HG03196 (cell line): ENCODE results near the gene NIPBL.

Experiments
- ATAC-seq: cut with Tn5 transposase; IDR thresholded peaks from one replicate; pipeline ENCODE4 v1.9.1; 2021; ENCODE audit not compliant: unreplicated experiment

NIPBL gene

DNA sequence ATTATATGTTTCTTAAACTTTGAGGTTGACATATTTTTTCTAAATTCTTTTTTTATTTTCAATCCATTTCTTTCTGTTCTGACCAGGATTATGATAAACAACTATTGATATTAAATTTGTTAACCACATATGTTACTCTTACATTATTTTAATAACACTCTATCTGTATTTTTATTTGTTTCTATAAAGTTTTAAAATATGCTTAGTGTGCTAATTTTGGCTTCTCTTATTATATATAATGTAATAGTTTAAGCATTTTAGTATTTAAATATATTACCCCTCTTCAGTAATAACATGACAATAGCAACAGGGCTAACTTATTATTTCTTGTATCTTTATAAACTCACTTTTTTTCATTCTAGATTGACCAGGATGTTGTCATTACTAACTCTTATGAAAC is 137.8 kb downstream of the NIPBL start:
- no peak for ATAC-seq

GRCh38 chr5:37015795-37016666 is 139.5 kb downstream of the NIPBL start:
- no peak for ATAC-seq

DNA sequence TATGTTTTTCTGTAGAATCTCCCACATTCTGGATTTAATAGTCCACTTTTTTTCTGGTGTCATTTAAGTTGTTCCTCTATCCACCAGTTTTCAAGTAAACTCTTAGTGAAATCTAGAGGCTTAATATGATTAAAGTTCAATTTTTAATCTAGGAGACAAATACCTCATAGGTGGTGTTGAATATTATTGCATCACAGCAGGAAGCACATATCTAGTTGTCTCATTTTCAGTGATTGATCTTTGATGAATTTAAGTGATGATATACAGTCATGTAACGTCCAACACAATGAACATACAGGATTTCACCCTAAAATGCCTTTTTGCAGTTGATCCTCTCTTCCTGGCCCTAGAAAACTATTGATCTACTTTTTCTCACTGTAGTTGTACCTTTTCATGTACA is 152.3 kb downstream of the NIPBL start:
- no peak for ATAC-seq

GRCh38 chr5:37029436-37029835 is 152.9 kb downstream of the NIPBL start:
- ATAC-seq: no peak

DNA sequence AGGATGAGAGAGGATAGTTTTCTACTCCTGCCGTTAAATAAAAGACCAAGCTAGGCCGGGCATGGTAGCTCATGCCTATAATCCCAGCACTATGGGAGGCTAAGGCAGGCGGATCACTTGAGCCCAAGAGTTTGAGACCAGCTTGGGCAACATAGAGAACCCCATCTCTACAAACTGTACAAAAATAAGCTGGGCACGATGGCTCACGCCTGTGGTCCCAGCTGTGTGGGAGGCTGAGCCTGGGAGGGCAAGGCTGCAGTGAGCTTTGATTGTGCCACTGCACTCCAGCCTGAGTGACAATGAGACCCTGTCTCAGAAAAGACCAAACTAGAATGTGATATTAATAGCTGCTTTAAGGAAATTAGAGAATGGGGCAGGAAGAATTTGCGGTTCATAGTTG is 158.4 kb downstream of the NIPBL start:
- no peak for ATAC-seq

GRCh38 chr5:37037840-37038239 is 161.3 kb downstream of the NIPBL start:
- ATAC-seq: no peak

- ATAC-seq: no peak
Measured at GRCh38 chr5:37039824-37040223, 163.3 kb downstream of the NIPBL start.

- ATAC-seq: no peak
Measured at GRCh38 chr5:37043693-37044092, 167.1 kb downstream of the NIPBL start.

- ATAC-seq: no peak
Measured at GRCh38 chr5:37044120-37044519, 167.6 kb downstream of the NIPBL start.

DNA sequence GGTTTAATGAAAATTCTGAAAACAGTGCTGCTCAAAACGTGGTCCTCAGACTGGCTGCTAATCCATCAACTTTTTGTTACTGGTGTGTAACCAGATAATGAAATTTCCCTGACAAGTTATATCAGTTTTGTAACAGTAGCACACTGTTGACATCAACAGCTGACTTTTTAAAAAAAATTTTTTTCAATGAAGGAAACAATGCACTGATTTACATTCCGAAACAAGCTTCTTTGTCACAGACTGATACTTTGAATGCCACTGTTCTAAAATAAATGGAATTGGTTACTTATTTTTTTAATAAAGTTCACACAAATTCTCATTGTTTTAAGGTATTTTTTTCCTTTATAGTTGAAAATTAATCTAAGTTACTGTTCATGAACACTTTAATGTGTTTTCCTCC is 169.1 kb downstream of the NIPBL start:
- ATAC-seq: no peak

DNA sequence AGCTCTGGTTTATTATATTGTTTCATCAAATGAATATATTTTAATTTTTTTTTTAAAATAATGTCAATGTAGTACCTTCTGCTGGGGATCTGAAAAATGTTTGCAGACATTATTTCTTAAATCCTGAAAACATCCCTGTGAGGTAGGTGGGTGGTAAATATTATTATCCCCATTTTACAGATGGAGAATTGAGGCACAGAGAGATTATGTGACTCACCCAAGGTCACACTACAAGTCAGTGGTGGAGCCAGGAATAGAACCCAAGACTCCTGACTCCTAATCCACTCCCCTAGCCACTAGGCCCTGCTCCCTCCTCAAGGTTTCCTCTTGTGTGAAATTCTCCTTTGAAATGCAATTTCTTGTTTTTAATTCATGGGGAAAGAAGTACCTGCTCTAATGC is 171.4 kb downstream of the NIPBL start:
- ATAC-seq: no peak

GRCh38 chr5:37054391-37054790 is 177.8 kb downstream of the NIPBL start:
- ATAC-seq: no peak

DNA sequence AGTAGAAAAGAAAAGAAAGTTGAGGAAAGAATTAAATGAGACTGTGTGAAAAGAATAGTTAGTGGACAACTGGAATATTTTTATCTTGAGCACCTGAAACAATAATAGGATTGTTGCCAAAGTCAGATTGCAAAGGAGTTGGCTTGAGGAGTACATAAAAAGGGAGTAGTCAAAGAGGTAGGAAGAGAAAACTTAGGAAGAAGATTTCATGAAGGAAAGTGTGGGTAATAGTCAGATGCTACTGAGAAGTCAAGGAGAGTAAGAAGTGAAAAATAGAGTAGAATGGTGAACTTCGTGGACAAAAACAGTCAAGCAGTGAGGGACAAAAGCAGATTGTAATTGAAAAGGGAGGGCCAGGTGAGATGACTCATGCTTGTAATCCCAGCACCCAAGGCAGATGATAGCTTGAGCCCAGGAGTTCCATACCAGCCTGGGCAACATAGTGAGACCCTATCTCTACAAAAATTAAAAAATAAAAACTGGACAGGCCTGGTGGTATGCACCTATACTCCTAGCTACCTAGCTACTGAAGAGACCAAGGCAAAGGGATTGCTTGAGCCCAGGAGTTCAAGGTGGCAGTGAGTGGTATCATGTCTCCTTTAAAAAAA is 178.9 kb downstream of the NIPBL start:
- no peak for ATAC-seq

DNA sequence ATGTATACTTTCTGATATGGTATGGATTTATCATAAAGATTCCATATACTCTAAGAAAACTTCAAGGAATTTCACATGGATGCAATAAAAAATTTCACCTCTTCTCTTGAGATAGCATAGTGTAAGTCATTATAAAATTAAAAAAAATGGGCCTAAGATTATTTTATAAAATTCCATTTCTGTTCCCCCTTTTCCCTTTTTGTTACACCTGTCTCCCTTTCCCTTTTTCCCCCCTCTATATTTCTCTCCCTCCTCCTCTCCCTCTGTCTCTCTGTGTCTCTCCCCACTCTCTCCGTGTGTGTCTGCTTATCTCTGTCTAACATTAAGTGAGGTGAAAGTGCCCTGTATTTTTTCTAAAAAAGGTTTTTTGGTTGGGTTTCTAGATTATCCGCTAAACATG is 180.2 kb downstream of the NIPBL start:
- no peak for ATAC-seq

- ATAC-seq: no peak
Measured at GRCh38 chr5:37060030-37060429, 183.5 kb downstream of the NIPBL start.

DNA sequence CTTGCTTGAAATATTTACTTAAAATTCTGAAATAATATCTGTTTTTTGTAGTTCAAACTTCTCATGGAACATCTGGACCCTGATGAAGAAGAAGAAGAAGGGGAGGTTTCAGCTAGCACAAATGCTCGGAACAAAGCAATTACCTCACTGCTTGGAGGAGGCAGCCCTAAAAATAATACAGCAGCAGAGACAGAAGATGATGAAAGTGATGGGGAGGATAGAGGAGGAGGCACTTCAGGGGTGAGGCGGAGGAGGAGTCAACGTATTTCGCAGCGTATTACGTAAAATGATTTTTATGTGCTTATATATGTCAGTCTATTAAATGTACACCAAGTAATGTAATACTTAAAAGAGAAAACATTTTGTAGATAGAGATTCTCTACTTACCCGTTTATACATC is 187.2 kb downstream of the NIPBL start:
- no peak for ATAC-seq

DNA sequence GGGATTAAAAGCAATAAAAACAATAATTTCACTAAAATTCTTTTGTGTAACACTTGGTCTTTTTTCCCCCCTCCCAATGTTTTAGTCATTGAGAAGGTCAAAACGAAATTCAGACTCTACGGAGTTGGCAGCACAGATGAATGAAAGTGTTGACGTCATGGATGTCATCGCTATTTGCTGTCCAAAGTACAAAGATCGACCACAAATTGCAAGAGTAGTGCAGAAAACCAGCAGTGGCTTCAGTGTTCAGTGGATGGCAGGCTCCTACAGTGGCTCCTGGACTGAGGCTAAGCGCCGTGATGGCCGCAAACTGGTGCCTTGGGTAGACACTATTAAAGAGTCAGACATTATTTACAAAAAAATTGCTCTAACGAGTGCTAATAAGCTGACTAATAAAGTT is 187.9 kb downstream of the NIPBL start:
- no peak for ATAC-seq

- ATAC-seq: no peak
Measured at GRCh38 chr5:37071487-37071886, 194.9 kb downstream of the NIPBL start.

DNA sequence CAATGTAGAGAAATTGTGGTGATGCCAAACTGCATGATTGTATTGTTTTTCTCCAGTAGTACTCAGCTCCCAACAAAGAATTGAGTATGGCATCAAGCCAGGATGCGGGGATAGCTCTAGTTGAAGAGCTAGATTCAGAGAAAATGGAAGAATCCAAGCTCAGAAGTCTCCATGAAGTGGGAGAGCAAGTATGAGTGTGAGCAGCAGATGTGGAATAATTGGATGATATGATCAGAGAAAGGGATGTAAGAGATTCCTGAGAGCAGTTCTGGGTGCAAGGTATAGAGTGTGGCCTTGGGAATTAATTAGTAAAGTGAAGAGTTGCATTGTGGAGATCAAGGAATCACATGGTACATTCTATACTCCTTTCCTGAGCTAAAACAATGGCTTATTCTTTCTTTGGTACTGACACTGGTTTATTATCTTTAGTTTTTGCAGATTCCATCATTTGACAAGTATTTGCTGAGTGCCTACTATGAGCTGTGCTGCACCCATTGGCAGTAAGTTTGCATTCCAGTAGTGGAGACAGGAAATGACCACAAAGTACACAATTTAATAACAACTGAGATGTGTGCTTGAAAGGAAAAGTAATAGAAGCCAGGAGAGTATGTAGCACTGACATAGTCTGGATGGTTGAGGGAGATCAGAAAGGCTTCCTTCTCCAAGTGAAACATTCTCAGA is 195.5 kb downstream of the NIPBL start:
- ATAC-seq: no peak

- ATAC-seq: no peak
Measured at GRCh38 chr5:37075399-37075950, 198.9 kb downstream of the NIPBL start.

DNA sequence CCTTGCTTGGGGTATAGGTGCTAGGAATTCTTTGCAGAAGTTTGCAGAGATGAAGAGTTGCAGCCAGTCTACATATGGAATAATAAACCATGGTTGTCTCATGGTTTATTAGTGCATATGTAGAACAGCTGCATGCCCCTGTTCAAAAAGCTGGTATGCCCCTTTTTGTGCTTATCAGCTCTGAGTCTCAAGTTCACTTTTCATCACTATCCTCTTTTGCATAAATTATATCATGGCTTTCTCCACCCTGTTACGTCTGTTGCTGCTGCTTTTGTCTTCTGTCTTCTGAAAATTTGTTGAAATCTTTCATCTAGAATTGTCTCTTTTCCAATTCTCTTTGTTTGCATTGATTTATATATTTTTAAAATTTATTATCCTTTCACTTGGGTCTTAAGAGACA is 200.6 kb downstream of the NIPBL start:
- ATAC-seq: no peak

GRCh38 chr5:37080697-37081096 is 204.1 kb downstream of the NIPBL start:
- no peak for ATAC-seq
